ENCODE results near the gene HADHA.

Gene HADHA

DNA sequence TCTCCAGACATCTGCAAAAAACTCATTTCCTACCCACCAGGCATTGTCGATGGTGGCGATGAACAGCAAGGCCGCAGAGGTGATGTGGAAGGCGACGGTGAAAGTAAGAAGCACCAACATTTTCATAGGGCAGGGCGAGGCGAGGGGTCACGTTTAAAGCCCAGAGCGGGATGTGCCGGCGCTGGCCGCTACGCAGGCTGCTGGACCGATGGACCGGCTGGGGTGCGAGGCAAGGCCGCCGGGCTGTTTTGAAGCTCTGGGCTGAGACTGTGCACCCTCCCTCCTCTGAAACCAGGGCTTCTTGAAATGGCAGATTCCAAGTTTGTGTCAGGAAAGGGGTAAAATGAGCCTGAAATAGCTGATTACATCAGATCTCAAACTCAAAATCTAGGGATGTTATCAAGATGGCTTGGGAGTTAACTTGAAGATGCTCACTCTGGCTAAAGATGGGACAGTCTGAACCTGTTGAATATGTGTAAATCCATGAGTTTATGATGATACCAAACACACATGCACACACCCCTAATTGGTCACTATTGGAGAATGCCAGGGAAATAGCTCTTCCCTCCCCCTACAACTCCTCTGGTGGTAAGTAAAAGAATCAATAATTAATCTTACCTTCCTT lies 103.2 kb downstream of the HADHA start:
- TF ChIP-seq TAF1 (IDR thresholded peaks at IDR 0.05; ENCODE audit: borderline replicate concordance, insufficient read depth, low read length) = no peak
- TF ChIP-seq, protein P1, sequence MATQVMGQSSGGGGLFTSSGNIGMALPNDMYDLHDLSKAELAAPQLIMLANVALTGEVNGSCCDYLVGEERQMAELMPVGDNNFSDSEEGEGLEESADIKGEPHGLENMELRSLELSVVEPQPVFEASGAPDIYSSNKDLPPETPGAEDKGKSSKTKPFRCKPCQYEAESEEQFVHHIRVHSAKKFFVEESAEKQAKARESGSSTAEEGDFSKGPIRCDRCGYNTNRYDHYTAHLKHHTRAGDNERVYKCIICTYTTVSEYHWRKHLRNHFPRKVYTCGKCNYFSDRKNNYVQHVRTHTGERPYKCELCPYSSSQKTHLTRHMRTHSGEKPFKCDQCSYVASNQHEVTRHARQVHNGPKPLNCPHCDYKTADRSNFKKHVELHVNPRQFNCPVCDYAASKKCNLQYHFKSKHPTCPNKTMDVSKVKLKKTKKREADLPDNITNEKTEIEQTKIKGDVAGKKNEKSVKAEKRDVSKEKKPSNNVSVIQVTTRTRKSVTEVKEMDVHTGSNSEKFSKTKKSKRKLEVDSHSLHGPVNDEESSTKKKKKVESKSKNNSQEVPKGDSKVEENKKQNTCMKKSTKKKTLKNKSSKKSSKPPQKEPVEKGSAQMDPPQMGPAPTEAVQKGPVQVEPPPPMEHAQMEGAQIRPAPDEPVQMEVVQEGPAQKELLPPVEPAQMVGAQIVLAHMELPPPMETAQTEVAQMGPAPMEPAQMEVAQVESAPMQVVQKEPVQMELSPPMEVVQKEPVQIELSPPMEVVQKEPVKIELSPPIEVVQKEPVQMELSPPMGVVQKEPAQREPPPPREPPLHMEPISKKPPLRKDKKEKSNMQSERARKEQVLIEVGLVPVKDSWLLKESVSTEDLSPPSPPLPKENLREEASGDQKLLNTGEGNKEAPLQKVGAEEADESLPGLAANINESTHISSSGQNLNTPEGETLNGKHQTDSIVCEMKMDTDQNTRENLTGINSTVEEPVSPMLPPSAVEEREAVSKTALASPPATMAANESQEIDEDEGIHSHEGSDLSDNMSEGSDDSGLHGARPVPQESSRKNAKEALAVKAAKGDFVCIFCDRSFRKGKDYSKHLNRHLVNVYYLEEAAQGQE (IDR thresholded peaks at IDR 0.05; ENCODE audit: insufficient read depth in 1 of 2, low read depth in 2 of 2, low read length in 2 of 2) = no peak
- TF ChIP-seq FOXP2 (optimal IDR thresholded peaks at IDR 0.05; ENCODE audit: borderline replicate concordance, extremely low read depth, extremely low read length, insufficient read depth) = no peak
- TF ChIP-seq SIN3A (IDR thresholded peaks at IDR 0.05; ENCODE audit: borderline replicate concordance, insufficient read depth, low read length) = no peak
- TF ChIP-seq POLR2AphosphoS5 (IDR thresholded peaks at IDR 0.05; ENCODE audit: low read depth, low read length) = no peak
